OCI-LY3 (cell line): ENCODE results near the gene OR10V1.

Source experiments
- CTCF ChIP-seq: fragments of 200-600, 300-600 bp; sonication (generic); IDR thresholded peaks from 2 replicates; pipeline ENCODE4 v1.5.1; 2014; ENCODE audit warnings: antibody characterized with exemption, low read length, low read depth
- EZH2phosphoT487 ChIP-seq: fragments of 200-600 bp; shearing (Covaris generic); IDR thresholded peaks from 2 replicates; pipeline ENCODE4 v1.6.1; 2018; ENCODE audit warnings: antibody characterized with exemption, mixed run types, low read depth

DNA sequence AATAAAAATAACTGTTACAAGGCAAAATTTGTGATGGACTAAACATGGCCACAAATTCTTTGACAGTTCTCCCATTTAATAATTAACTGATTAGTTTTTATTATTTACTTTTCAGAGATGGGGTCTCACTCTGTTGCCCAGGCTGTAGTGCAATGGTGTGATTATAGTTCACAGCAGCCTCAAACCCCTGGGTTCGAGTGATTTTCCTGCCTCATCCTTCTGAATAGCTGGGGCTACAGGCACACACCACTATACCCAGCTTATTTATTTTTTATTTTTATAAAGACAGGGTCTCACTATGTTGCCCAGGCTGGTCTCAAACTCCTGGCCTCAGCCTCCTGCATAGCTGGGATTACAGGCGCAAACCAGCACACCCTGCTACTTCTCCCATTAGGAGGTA is 40.4 kb downstream of the OR10V1 start:
- TF ChIP-seq CTCF: no peak
- TF ChIP-seq EZH2phosphoT487: no peak
